Testis (tissue), 3 donors: ENCODE data around the gene IGFBP2. TPM values are rescaled to one million over a fixed set of nuclear protein-coding genes. Genes with fewer than 3 reads are reported as not detected.
A peak's percentile ranks its signal among the peaks of the same experiment; 100 is the strongest.

Source experiments
- DNase-seq: peaks from one replicate; pipeline ENCODE4 v3.0.0-alpha.2; 2019
- H3K27ac ChIP-seq, 2 donors: fragments of 200-600 bp; sonication (generic); one replicate each; pipeline ENCODE4 v1.5.1; 2019
- H3K27me3 ChIP-seq: fragments of 200-600 bp; sonication (generic); one replicate; pipeline ENCODE4 v1.5.1; 2019
- H3K36me3 ChIP-seq: fragments of 200-600 bp; sonication (generic); one replicate; pipeline ENCODE4 v1.5.1; 2017; ENCODE audit warnings: low read depth; ENCODE audit errors: missing control alignments
- H3K4me1 ChIP-seq: fragments of 200-600 bp; sonication (generic); one replicate; pipeline ENCODE4 v1.5.1; 2019
- H3K4me3 ChIP-seq, 2 donors: fragments of 200-600 bp; sonication (generic); one replicate each; pipeline ENCODE4 v1.5.1; 2017 to 2019
- H3K9me3 ChIP-seq: fragments of 200-600 bp; sonication (generic); one replicate; pipeline ENCODE4 v1.5.1; 2017
- CTCF ChIP-seq, 3 experiments: fragments of 450-650 bp in 2 of 3; fragments of 200-600 bp in 1 of 3; sonication (generic) in 1 of 3; IDR thresholded peaks; one replicate each; pipeline ENCODE4 v1.5.1; 2016 to 2019; ENCODE audit warnings: antibody characterized with exemption in 3 of 3, mild to moderate bottlenecking in 2 of 3, moderate library complexity in 1 of 3
- POLR2A ChIP-seq: fragments of 450-650 bp; IDR thresholded peaks from one replicate; pipeline ENCODE4 v1.6.1; 2017; ENCODE audit warnings: antibody characterized with exemption, mild to moderate bottlenecking, moderate library complexity
- WGBS, 2 donors: methylation state at CpG; one replicate each; pipeline ENCODE4 v1.1.5; 2018; 5-methylcytosine and 5-hydroxymethylcytosine counted together
- intact Hi-C: fragments of 100-400 bp; cut with DNase I; formaldehyde crosslinking; loops from one replicate; pipeline ENCODE4 v1.15.1; 2023; ENCODE audit warnings: low total_unique reads
- polyA plus RNA-seq: library from polyadenylated mRNA; stranded (reverse); fragments of 350-450 nt; fragmentation: Illumina TruSeq; extraction: RNeasy Lipid Tissue Mini Kit (QIAGEN cat#74804); gene quantifications from one replicate; pipeline ENCODE4 v1.2.3, GENCODE V29; 2014; ENCODE audit warnings: low read depth, low replicate concordance; ENCODE audit not compliant: insufficient read depth
- total RNA-seq, 2 donors: library from RNA; depleted of rRNA; stranded (reverse); fragments of >200 nt; gene quantifications; one replicate each; pipeline ENCODE4 v1.2.3, GENCODE V29; 2016

IGFBP2 gene
- total and polyA plus RNA-seq, 3 donors from 2014 or later: 100 to 180 (median 118) TPM

GRCh38 chr2:216681683-216682082, 48.5 kb downstream of the IGFBP2 start:
- H3K9me3 ChIP-seq: no peaks in the 10 kb centered on the region
- peaks cover 4% of the 10 kb centered on the region for H3K4me1 ChIP-seq
- H3K27ac ChIP-seq: no peak overlapping the region
- no peaks in the 10 kb centered on the region for H3K27me3 ChIP-seq
- no peak for DNase-seq
- intact Hi-C loops: no loop called here
- no peaks in the 10 kb centered on the region for H3K36me3 ChIP-seq
- 59 to 75% methylated on average over 2 of the region's 2 CpGs for WGBS, 2 donors
- TF ChIP-seq POLR2A (no peak), CTCF (IDR thresholded peaks at IDR 0.05) (no peak)
- no peak overlapping the region for H3K4me3 ChIP-seq

DNA sequence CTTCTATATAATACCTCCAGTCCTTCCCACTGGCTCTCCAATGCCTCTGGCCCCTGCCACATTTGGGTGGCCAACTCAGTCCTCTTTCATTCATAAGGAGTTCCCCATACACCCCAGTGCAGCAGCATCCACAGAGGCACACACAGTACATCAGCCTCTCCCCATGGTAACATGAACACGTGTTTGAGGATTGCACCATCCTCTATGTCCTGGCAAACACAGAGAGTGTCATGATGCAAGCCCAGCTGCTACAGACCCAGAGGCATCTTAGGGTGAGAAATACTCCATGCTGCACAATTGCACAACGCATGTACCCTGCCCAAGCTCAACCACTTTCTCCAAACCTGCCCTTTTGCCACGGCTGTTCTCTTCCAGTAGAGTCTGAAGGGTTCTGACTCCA, 50.6 kb downstream of the IGFBP2 start:
- peak; percentile 38 for DNase-seq
- intact Hi-C loops: no loop called here

GRCh38 chr2:216685327-216685875, 52.2 kb downstream of the IGFBP2 start:
- Histone ChIP-seq H3K27ac (no peak overlapping the region), H3K4me3 (no peak overlapping the region), H3K4me1 (peaks cover 4% of the 10 kb centered on the region), H3K27me3 (no peaks in the 10 kb centered on the region), H3K36me3 (no peaks in the 10 kb centered on the region), H3K9me3 (no peaks in the 10 kb centered on the region)
- intact Hi-C loops: loop anchor here (5.0 kb wide), 1 partner anchor 827 kb away; no protein-coding TSS in a partner anchor
- WGBS, 2 donors: 90 to 91% methylated on average over 5 of the region's 5 CpGs
- no peak for DNase-seq
- TF ChIP-seq POLR2A (no peak), CTCF (IDR thresholded peaks at IDR 0.05) (no peak)

More for the DNA sequence above, 50.6 kb downstream of the IGFBP2 start:
- TF ChIP-seq POLR2A (no peak), CTCF (IDR thresholded peaks at IDR 0.05) (no peak)
- 82 to 86% methylated on average over 3 of the region's 3 CpGs for WGBS, 2 donors
- Histone ChIP-seq H3K27ac (no peak overlapping the region), H3K4me3 (no peak overlapping the region), H3K36me3 (no peaks in the 10 kb centered on the region), H3K4me1 (peaks cover 4% of the 10 kb centered on the region), H3K9me3 (no peaks in the 10 kb centered on the region), H3K27me3 (no peaks in the 10 kb centered on the region)

DNA sequence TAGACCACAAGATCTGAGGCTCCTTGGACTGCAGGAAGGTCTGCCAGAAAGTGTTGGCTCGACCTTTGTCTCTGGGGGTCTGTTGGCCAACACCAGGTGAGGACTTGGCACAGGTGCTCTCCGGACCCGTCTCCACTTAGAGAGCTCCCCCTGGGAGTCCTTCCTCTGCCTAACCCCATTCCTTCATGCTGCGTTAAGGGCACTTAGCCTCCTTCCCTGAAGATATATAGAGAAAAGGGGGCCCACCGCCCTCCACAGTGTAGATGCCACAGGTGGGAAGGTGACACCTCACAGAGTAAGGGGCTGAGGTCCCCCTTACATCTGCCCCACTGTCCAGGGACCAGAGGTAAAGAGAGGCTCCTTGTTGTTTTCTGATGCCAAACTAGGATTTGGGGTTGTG, 53.9 kb downstream of the IGFBP2 start:
- WGBS, 2 donors: 86 to 91% methylated on average over 5 of the region's 5 CpGs
- no peak for TF ChIP-seq CTCF (IDR thresholded peaks at IDR 0.05)
- no peak for TF ChIP-seq POLR2A
- Histone ChIP-seq H3K36me3 (no peaks in the 10 kb centered on the region), H3K9me3 (no peaks in the 10 kb centered on the region), H3K4me1 (peaks cover 5% of the 10 kb centered on the region), H3K27ac (no peak overlapping the region), H3K4me3 (no peak overlapping the region), H3K27me3 (no peaks in the 10 kb centered on the region)
- DNase-seq: no peak
- intact Hi-C loops: loop anchor here (5.0 kb wide), 1 partner anchor 825 kb away; no protein-coding TSS in a partner anchor

- Histone ChIP-seq H3K9me3 (no peaks in the 10 kb centered on the region), H3K4me3 (no peak overlapping the region), H3K27ac (no peak overlapping the region), H3K4me1 (peaks cover 3% of the 10 kb centered on the region), H3K36me3 (no peaks in the 10 kb centered on the region), H3K27me3 (no peaks in the 10 kb centered on the region)
- DNase-seq: no peak
- intact Hi-C loops: loop anchor here (5.0 kb wide), 1 partner anchor 825 kb away; no protein-coding TSS in a partner anchor
- TF ChIP-seq CTCF (IDR thresholded peaks at IDR 0.05) (peak in 1 of 3 experiments; percentile 18), POLR2A (no peak)
- 72 to 83% methylated on average over 4 of the region's 4 CpGs for WGBS, 2 donors
Measured at GRCh38 chr2:216687646-216688045, 54.4 kb downstream of the IGFBP2 start.
